PC-9 (cell line): Measurements from ENCODE around the gene CDK9.

ENCODE experiments used
- EZH2 ChIP-seq: fragments of 200-600 bp; sonication (generic); IDR thresholded peaks from 2 replicates; pipeline ENCODE4 v1.8.0; 2017; ENCODE audit warnings: antibody characterized with exemption, low read depth
- TF ChIP-seq, protein P1 (sequence below): fragments of 200-600 bp; sonication (generic); conservative IDR thresholded peaks from 2 replicates; pipeline ENCODE4 v1.6.1; 2017; ENCODE audit warnings: mixed run types, antibody characterized with exemption, mild to moderate bottlenecking, moderate library complexity

GRCh38 chr9:127796852-127797370, 11.1 kb downstream of the CDK9 start:
- TF ChIP-seq, protein P1, sequence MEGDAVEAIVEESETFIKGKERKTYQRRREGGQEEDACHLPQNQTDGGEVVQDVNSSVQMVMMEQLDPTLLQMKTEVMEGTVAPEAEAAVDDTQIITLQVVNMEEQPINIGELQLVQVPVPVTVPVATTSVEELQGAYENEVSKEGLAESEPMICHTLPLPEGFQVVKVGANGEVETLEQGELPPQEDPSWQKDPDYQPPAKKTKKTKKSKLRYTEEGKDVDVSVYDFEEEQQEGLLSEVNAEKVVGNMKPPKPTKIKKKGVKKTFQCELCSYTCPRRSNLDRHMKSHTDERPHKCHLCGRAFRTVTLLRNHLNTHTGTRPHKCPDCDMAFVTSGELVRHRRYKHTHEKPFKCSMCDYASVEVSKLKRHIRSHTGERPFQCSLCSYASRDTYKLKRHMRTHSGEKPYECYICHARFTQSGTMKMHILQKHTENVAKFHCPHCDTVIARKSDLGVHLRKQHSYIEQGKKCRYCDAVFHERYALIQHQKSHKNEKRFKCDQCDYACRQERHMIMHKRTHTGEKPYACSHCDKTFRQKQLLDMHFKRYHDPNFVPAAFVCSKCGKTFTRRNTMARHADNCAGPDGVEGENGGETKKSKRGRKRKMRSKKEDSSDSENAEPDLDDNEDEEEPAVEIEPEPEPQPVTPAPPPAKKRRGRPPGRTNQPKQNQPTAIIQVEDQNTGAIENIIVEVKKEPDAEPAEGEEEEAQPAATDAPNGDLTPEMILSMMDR, result no peak
- TF ChIP-seq EZH2, result no peak
